ENCODE measurements around the gene LIG3.

LIG3 gene

GRCh38 chr17:34989473-34989872 is 9.2 kb downstream of the LIG3 start:
- Histone ChIP-seq H3K4me1 (ENCODE audit: control insufficient read depth, insufficient read depth, low read depth, low read length) (no peaks in the 10 kb centered on the region), H3K18ac (ENCODE audit: low read depth in 1 of 2, low read length in 2 of 2) (no peak overlapping the region), H4K91ac (ENCODE audit: low read length) (no peak overlapping the region), H2AK5ac (ENCODE audit: low read length, severe bottlenecking) (no peak overlapping the region), H3K9me3 (ENCODE audit: control insufficient read depth, low read length) (no peaks in the 10 kb centered on the region), H2AFZ (ENCODE audit: low read depth, low read length) (no peak overlapping the region), H4K8ac (ENCODE audit: low read length) (no peak overlapping the region), H2BK15ac (ENCODE audit: low read depth, poor library complexity, severe bottlenecking) (no peak overlapping the region), H3K23ac (ENCODE audit: low read length in 2 of 2) (no peak overlapping the region), H3K27ac (ENCODE audit: low read length, poor library complexity, severe bottlenecking) (no peak overlapping the region), H3K9ac (ENCODE audit: low read length) (no peak overlapping the region), H3K36me3 (ENCODE audit: control insufficient read depth in 1 of 2, insufficient read depth in 2 of 2, low read depth in 1 of 2, low read length in 2 of 2) (peaks cover 26 to 67% of the 10 kb centered on the region in 2 experiments), H3K79me1 (replicated peaks; ENCODE audit: low read length, poor library complexity, severe bottlenecking) (peaks cover 8% of the 10 kb centered on the region), H3K14ac (ENCODE audit: low read length in 2 of 2) (no peak overlapping the region), H2BK5ac (ENCODE audit: low read depth, low read length, poor library complexity, severe bottlenecking) (no peak overlapping the region), H3K4ac (ENCODE audit: low read depth in 1 of 2, low read length in 2 of 2) (no peak overlapping the region), H3K4me2 (ENCODE audit: low read length, poor library complexity, severe bottlenecking) (no peak overlapping the region), H2BK12ac (ENCODE audit: low read length in 2 of 2) (no peak overlapping the region), H2BK120ac (ENCODE audit: low read depth, low read length) (no peak overlapping the region), H3K27me3 (ENCODE audit: control insufficient read depth in 1 of 2, insufficient read depth in 1 of 2, low read length in 2 of 2) (no peaks in the 10 kb centered on the region), H3K4me3 (ENCODE audit: insufficient read depth in 1 of 2, low read depth in 1 of 2, low read length in 2 of 2) (no peak overlapping the region)
- WGBS = 95% methylated on average over 8 of the region's 10 CpGs
- no peak for DNase-seq

DNA sequence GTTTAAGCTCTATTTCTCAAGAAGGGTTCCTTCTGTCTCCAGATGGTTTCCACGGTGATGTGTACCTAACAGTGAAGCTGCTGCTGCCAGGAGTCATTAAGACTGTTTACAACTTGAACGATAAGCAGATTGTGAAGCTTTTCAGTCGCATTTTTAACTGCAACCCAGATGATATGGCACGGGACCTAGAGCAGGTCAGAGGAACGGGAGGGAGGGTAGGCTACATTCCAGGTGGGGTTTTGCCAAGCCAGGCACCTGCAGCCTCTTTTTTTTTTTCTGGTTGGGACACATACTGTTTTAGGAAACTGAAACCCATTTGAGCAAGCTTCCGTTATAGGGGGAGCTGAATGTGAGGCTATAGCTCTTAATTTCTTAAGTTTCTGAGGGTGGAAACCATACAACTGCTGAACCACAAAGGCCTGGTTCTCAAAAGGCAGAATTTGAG is 10.6 kb downstream of the LIG3 start:
- no peak overlapping the region for H4K91ac ChIP-seq (ENCODE audit: low read length)

GRCh38 chr17:34991606-34992005 is 11.3 kb downstream of the LIG3 start:
- Histone ChIP-seq H2BK15ac (ENCODE audit: low read depth, poor library complexity, severe bottlenecking) (no peak overlapping the region), H3K4ac (ENCODE audit: low read depth in 1 of 2, low read length in 2 of 2) (no peak overlapping the region), H3K27ac (ENCODE audit: low read length, poor library complexity, severe bottlenecking) (no peak overlapping the region), H2AK5ac (ENCODE audit: low read length, severe bottlenecking) (no peak overlapping the region), H3K9ac (ENCODE audit: low read length) (no peak overlapping the region), H3K18ac (ENCODE audit: low read depth in 1 of 2, low read length in 2 of 2) (no peak overlapping the region), H3K27me3 (ENCODE audit: control insufficient read depth in 1 of 2, insufficient read depth in 1 of 2, low read length in 2 of 2) (no peaks in the 10 kb centered on the region), H4K91ac (ENCODE audit: low read length) (no peak overlapping the region), H3K4me2 (ENCODE audit: low read length, poor library complexity, severe bottlenecking) (no peak overlapping the region), H3K36me3 (ENCODE audit: control insufficient read depth in 1 of 2, insufficient read depth in 2 of 2, low read depth in 1 of 2, low read length in 2 of 2) (peaks cover 39 to 76% of the 10 kb centered on the region in 2 experiments), H3K4me1 (ENCODE audit: control insufficient read depth, insufficient read depth, low read depth, low read length) (no peaks in the 10 kb centered on the region), H3K4me3 (ENCODE audit: insufficient read depth in 1 of 2, low read depth in 1 of 2, low read length in 2 of 2) (no peak overlapping the region), H3K14ac (ENCODE audit: low read length in 2 of 2) (no peak overlapping the region), H3K9me3 (ENCODE audit: control insufficient read depth, low read length) (no peaks in the 10 kb centered on the region), H2BK120ac (ENCODE audit: low read depth, low read length) (no peak overlapping the region), H4K8ac (ENCODE audit: low read length) (no peak overlapping the region), H3K79me1 (replicated peaks; ENCODE audit: low read length, poor library complexity, severe bottlenecking) (peaks cover 9% of the 10 kb centered on the region), H2BK5ac (ENCODE audit: low read depth, low read length, poor library complexity, severe bottlenecking) (no peak overlapping the region), H2BK12ac (ENCODE audit: low read length in 2 of 2) (no peak overlapping the region), H3K23ac (ENCODE audit: low read length in 2 of 2) (no peak overlapping the region), H2AFZ (ENCODE audit: low read depth, low read length) (no peak overlapping the region)
- WGBS = 100% methylated on average over 3 of the region's 3 CpGs
- DNase-seq = no peak

More for the DNA sequence above, 10.6 kb downstream of the LIG3 start:
- Histone ChIP-seq H3K27me3 (ENCODE audit: control insufficient read depth in 1 of 2, insufficient read depth in 1 of 2, low read length in 2 of 2) (no peaks in the 10 kb centered on the region), H3K4ac (ENCODE audit: low read depth in 1 of 2, low read length in 2 of 2) (no peak overlapping the region), H3K79me1 (replicated peaks; ENCODE audit: low read length, poor library complexity, severe bottlenecking) (peaks cover 8% of the 10 kb centered on the region), H3K27ac (ENCODE audit: low read length, poor library complexity, severe bottlenecking) (no peak overlapping the region), H3K4me3 (ENCODE audit: insufficient read depth in 1 of 2, low read depth in 1 of 2, low read length in 2 of 2) (no peak overlapping the region), H2BK120ac (ENCODE audit: low read depth, low read length) (no peak overlapping the region), H3K36me3 (ENCODE audit: control insufficient read depth in 1 of 2, insufficient read depth in 2 of 2, low read depth in 1 of 2, low read length in 2 of 2) (peaks cover 37 to 77% of the 10 kb centered on the region in 2 experiments), H2AK5ac (ENCODE audit: low read length, severe bottlenecking) (no peak overlapping the region), H2BK5ac (ENCODE audit: low read depth, low read length, poor library complexity, severe bottlenecking) (no peak overlapping the region), H3K4me2 (ENCODE audit: low read length, poor library complexity, severe bottlenecking) (no peak overlapping the region), H3K23ac (ENCODE audit: low read length in 2 of 2) (no peak overlapping the region), H2AFZ (ENCODE audit: low read depth, low read length) (no peak overlapping the region), H2BK15ac (ENCODE audit: low read depth, poor library complexity, severe bottlenecking) (no peak overlapping the region), H4K8ac (ENCODE audit: low read length) (no peak overlapping the region), H3K4me1 (ENCODE audit: control insufficient read depth, insufficient read depth, low read depth, low read length) (no peaks in the 10 kb centered on the region), H3K9me3 (ENCODE audit: control insufficient read depth, low read length) (no peaks in the 10 kb centered on the region), H3K18ac (ENCODE audit: low read depth in 1 of 2, low read length in 2 of 2) (no peak overlapping the region), H2BK12ac (ENCODE audit: low read length in 2 of 2) (no peak overlapping the region), H3K9ac (ENCODE audit: low read length) (no peak overlapping the region), H3K14ac (ENCODE audit: low read length in 2 of 2) (no peak overlapping the region)
- DNase-seq = peak; percentile 86
- WGBS = 59% methylated on average over 6 of the region's 6 CpGs

GRCh38 chr17:34993031-34993430 is 12.7 kb downstream of the LIG3 start:
- H3K9me3 ChIP-seq (ENCODE audit: control insufficient read depth, low read length) = no peaks in the 10 kb centered on the region
- no peak for DNase-seq
- WGBS = 91% methylated on average over 2 of the region's 2 CpGs
- H3K36me3 ChIP-seq (ENCODE audit: control insufficient read depth in 1 of 2, insufficient read depth in 2 of 2, low read depth in 1 of 2, low read length in 2 of 2) = peaks cover 40 to 70% of the 10 kb centered on the region in 2 experiments
- no peak overlapping the region for H2AFZ ChIP-seq (ENCODE audit: low read depth, low read length)
- H2BK120ac ChIP-seq (ENCODE audit: low read depth, low read length) = no peak overlapping the region
- H2BK5ac ChIP-seq (ENCODE audit: low read depth, low read length, poor library complexity, severe bottlenecking) = no peak overlapping the region
- H3K4ac ChIP-seq (ENCODE audit: low read depth in 1 of 2, low read length in 2 of 2) = no peak overlapping the region
- no peak overlapping the region for H3K4me2 ChIP-seq (ENCODE audit: low read length, poor library complexity, severe bottlenecking)
- H3K4me1 ChIP-seq (ENCODE audit: control insufficient read depth, insufficient read depth, low read depth, low read length) = peaks cover 3% of the 10 kb centered on the region
- H3K18ac ChIP-seq (ENCODE audit: low read depth in 1 of 2, low read length in 2 of 2) = no peak overlapping the region
- H2BK15ac ChIP-seq (ENCODE audit: low read depth, poor library complexity, severe bottlenecking) = no peak overlapping the region
- H3K4me3 ChIP-seq (ENCODE audit: insufficient read depth in 1 of 2, low read depth in 1 of 2, low read length in 2 of 2) = no peak overlapping the region
- no peak overlapping the region for H3K23ac ChIP-seq (ENCODE audit: low read length in 2 of 2)
- H3K27me3 ChIP-seq (ENCODE audit: control insufficient read depth in 1 of 2, insufficient read depth in 1 of 2, low read length in 2 of 2) = no peaks in the 10 kb centered on the region
- no peak overlapping the region for H2AK5ac ChIP-seq (ENCODE audit: low read length, severe bottlenecking)
- no peak overlapping the region for H2BK12ac ChIP-seq (ENCODE audit: low read length in 2 of 2)
- no peak overlapping the region for H4K91ac ChIP-seq (ENCODE audit: low read length)
- H3K27ac ChIP-seq (ENCODE audit: low read length, poor library complexity, severe bottlenecking) = no peak overlapping the region
- H3K14ac ChIP-seq (ENCODE audit: low read length in 2 of 2) = no peak overlapping the region
- no peak overlapping the region for H3K9ac ChIP-seq (ENCODE audit: low read length)
- H3K79me1 ChIP-seq (replicated peaks; ENCODE audit: low read length, poor library complexity, severe bottlenecking) = peaks cover 7% of the 10 kb centered on the region
- H4K8ac ChIP-seq (ENCODE audit: low read length) = no peak overlapping the region
